C4-2B (cell line): ENCODE results near the gene PTPRT.

Experiments
- H3K27ac ChIP-seq: fragments of 450-650 bp; 2 replicates; pipeline ENCODE4 v1.5.1; 2017
- CTCF ChIP-seq: fragments of 450-650 bp; conservative IDR thresholded peaks from 2 replicates; pipeline ENCODE4 v1.5.1; 2017; ENCODE audit warnings: mild to moderate bottlenecking
- ZFX ChIP-seq: fragments of 450-650 bp; IDR thresholded peaks from 2 replicates; pipeline ENCODE4 v1.6.1; 2017

The PTPRT gene

DNA sequence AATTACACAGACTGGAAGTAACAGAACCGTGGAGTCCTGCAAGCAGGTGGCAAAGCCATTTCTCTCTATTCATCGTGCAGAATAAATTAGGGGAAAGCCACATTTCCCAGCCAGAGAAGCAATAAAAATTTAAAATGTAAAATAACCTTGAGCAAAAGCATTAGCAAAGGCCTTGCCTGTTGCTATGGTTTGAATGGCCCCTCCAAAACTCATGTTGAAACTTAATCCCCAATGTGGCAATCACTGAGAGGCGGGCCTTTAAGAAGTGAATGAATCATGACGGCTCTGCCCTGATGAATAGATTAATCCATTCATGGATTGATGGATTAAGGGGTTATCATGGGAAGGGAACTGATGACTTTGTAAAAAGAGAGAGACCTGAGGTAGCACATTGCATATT, 679.0 kb downstream of the PTPRT start:
- TF ChIP-seq CTCF (no peak), ZFX (no peak)
- H3K27ac ChIP-seq = no peak overlapping the region

GRCh38 chr20:42507874-42508273, 681.8 kb downstream of the PTPRT start:
- no peak overlapping the region for H3K27ac ChIP-seq
- TF ChIP-seq ZFX (no peak), CTCF (no peak)

DNA sequence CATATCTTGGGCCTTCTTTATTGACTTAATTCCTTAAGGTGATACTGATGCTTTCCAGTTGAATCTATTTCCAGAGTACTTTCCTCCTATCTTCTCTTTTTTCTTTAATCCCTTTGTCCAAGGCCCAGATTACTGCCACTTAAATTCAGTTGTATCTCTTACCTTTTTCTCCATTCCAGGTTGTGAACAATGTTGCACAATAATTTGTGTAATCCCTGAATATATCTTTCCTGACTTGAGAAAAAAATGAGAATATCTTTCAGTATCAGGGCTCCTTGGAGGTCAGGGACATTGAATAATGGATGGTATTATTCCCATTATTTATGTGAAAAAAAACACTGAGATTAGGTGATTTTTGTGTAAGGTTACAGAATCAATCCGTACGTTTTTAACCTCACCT, 683.3 kb downstream of the PTPRT start:
- no peak for TF ChIP-seq ZFX
- TF ChIP-seq CTCF = no peak
- H3K27ac ChIP-seq = no peak overlapping the region

DNA sequence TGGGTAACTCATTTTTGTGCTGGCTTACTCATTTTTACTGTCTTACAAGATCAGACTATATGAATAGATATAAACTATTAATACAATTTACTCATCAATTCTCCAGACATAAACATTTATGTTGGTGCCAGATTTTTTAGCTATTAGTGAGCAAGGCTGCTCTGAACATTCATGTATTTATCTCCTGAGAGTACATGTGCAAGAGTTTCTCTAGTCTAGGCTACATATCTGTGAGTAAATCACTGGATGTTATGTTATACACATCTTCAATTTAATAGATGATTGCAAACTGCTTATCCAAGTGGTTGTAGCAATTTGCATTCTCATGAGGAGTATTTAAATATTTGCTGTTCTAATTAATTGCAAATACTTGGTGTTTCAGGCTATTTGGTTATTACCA, 687.1 kb downstream of the PTPRT start:
- TF ChIP-seq CTCF (no peak), ZFX (no peak)
- no peak overlapping the region for H3K27ac ChIP-seq

- no peak overlapping the region for H3K27ac ChIP-seq
- TF ChIP-seq CTCF = no peak
- TF ChIP-seq ZFX = no peak
These were observed 693.1 kb downstream of the PTPRT start for GRCh38 chr20:42496595-42496994.

GRCh38 chr20:42494290-42494689, 695.4 kb downstream of the PTPRT start:
- no peak for TF ChIP-seq ZFX
- no peak for TF ChIP-seq CTCF
- H3K27ac ChIP-seq = no peak overlapping the region

DNA sequence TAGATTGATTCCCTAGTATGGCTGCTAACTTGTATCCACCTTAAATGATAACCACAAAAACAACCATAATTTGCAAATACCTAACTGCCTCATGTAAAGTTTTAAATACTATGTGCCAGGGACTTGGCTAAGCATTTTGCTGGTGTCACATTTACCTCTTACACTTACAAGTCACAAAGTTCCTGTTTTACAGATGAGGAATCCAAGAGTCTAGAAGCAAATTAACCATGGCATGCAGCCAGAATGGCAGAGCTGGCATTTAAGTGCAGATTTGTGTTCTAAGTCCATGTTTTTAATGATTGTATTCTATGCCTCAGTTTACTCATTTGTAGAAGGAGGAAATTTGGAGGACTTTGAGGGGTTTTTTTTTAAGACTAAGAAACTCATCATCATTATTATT, 696.7 kb downstream of the PTPRT start:
- no peak overlapping the region for H3K27ac ChIP-seq
- no peak for TF ChIP-seq CTCF
